ENCODE data around the gene ATP6V1F.

DNA sequence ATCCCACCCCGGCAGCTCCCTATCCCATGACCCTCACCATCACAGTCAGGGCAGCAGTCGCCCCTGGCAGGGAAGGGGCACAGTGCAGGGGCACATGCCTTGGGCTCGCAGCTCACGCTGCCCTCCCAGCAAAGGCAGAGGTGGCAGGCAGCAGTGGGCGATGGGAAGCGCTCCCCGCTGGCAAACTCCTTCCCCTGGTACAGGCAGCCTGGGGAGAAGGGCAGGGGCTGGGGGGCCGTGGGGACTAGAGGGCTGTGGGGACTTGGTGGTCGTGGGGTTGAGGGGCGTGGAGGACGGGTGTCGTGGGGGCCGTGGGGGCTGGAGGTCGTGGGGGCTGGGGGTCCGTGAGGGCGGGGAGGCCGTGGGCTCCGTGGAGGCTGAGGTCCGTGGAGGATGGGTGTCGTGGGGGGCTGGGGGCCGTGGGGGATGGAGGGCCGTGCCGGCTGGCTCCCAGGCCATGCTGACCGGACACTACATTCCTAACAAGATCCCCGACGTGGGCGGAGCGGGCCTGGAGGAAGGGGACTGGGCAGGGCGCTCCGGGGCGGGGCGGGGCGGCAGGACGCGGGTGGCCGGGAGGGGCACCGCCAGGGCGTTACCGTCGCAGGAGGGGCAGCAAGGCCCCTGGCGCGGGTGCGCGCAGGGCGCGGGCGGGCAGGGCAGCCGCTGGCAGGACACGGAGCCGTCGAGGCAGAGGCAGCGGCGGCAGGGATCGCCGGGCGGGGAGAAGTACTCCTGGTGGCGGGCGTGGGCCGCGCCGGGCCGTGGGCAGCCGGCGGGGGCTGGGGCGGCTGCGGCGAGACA lies 27.9 kb downstream of the ATP6V1F start:
- TF ChIP-seq, protein P1, sequence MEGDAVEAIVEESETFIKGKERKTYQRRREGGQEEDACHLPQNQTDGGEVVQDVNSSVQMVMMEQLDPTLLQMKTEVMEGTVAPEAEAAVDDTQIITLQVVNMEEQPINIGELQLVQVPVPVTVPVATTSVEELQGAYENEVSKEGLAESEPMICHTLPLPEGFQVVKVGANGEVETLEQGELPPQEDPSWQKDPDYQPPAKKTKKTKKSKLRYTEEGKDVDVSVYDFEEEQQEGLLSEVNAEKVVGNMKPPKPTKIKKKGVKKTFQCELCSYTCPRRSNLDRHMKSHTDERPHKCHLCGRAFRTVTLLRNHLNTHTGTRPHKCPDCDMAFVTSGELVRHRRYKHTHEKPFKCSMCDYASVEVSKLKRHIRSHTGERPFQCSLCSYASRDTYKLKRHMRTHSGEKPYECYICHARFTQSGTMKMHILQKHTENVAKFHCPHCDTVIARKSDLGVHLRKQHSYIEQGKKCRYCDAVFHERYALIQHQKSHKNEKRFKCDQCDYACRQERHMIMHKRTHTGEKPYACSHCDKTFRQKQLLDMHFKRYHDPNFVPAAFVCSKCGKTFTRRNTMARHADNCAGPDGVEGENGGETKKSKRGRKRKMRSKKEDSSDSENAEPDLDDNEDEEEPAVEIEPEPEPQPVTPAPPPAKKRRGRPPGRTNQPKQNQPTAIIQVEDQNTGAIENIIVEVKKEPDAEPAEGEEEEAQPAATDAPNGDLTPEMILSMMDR (conservative IDR thresholded peaks at IDR 0.05; ENCODE audit: low read length), result no peak
- TF ChIP-seq EZH2phosphoT487 (IDR thresholded peaks at IDR 0.05; ENCODE audit: borderline replicate concordance), result no peak

Data from Loucy (cell line).